Endodermal cell (in vitro differentiated cells): ENCODE data around the gene RGS17. TPM values are rescaled to one million over a fixed set of nuclear protein-coding genes. Genes with fewer than 3 reads are reported as not detected.
"Not testable (repeated sequence)": the region's sequence is repeated elsewhere in the genome, so short reads cannot be mapped to it uniquely, and the experiment has no call there.

Source experiments
- DNase-seq: peaks from one replicate; pipeline ENCODE4 v3.0.0-alpha.2; 2017
- H3K27ac ChIP-seq: 2 replicates; pipeline ENCODE4 v1.5.1; 2013; ENCODE audit warnings: mild to moderate bottlenecking, low read depth, low read length, moderate library complexity
- H3K27me3 ChIP-seq: 2 replicates; pipeline ENCODE4 v1.6.1; 2013; ENCODE audit warnings: mild to moderate bottlenecking, low read length, moderate library complexity; ENCODE audit not compliant: insufficient read depth, control insufficient read depth, poor library complexity, severe bottlenecking
- H3K36me3 ChIP-seq: 2 replicates; pipeline ENCODE4 v1.7.0; 2013; ENCODE audit warnings: mild to moderate bottlenecking, low read length, moderate library complexity; ENCODE audit not compliant: control insufficient read depth, insufficient read depth
- H3K4me1 ChIP-seq: one replicate; pipeline ENCODE4 v1.7.0; 2013; ENCODE audit warnings: low read length; ENCODE audit not compliant: control insufficient read depth, insufficient read depth
- H3K4me3 ChIP-seq: 2 replicates; pipeline ENCODE4 v1.5.1; 2013; ENCODE audit warnings: mild to moderate bottlenecking, low read length, moderate library complexity
- H3K9ac ChIP-seq: 2 replicates; pipeline ENCODE4 v1.6.1; 2013; ENCODE audit warnings: mild to moderate bottlenecking, low read length, moderate library complexity; ENCODE audit not compliant: poor library complexity, severe bottlenecking; ENCODE audit errors: extremely low read depth
- H3K9me3 ChIP-seq: 2 replicates; pipeline ENCODE4 v1.6.1; 2013; ENCODE audit warnings: mild to moderate bottlenecking, low read length, moderate library complexity; ENCODE audit not compliant: control insufficient read depth
- H3K27ac Mint-ChIP-seq: 2 replicates; pipeline ENCODE4 v1.8.0; 2020; ENCODE audit warnings: mixed read lengths
- H3K27me3 Mint-ChIP-seq: 2 replicates; pipeline ENCODE4 v1.8.0; 2021; ENCODE audit warnings: mild to moderate bottlenecking, mixed read lengths; ENCODE audit not compliant: insufficient read depth
- H3K36me3 Mint-ChIP-seq: 2 replicates; pipeline ENCODE4 v1.8.0; 2020; ENCODE audit warnings: low read depth, mixed read lengths
- H3K4me1 Mint-ChIP-seq: 2 replicates; pipeline ENCODE4 v1.8.0; 2020; ENCODE audit warnings: mixed read lengths
- H3K4me3 Mint-ChIP-seq: 2 replicates; pipeline ENCODE4 v1.8.0; 2020; ENCODE audit warnings: mild to moderate bottlenecking, moderate library complexity, mixed read lengths
- H3K9me3 Mint-ChIP-seq: 2 replicates; pipeline ENCODE4 v1.8.0; 2020; ENCODE audit warnings: mild to moderate bottlenecking, mixed read lengths
- WGBS, 2 experiments: methylation state at CpG; one replicate each; pipeline versions ENCODE4 v1.1.5 to v1.1.7; 2013; ENCODE audit warnings: missing lambda C conversion rate in 2 of 2, mixed read lengths in 1 of 2; ENCODE audit not compliant: insufficient coverage in 1 of 2, insufficient read length in 1 of 2; 5-methylcytosine and 5-hydroxymethylcytosine counted together
- total RNA-seq, 2 donors: library from RNA; stranded (reverse); fragmentation: NEBNext Ultra II Directional in 1 of 2; extraction: Animal tissue kit (Norgen Biotek cat#: 25700) in 1 of 2; gene quantifications; 2 replicates in 1 of 2; 3 replicates in 1 of 2; pipeline ENCODE4 v1.2.1, GENCODE V29; 2021
- TF ChIP-seq, protein P1 (sequence below): fragments of 200-600 bp; sonication (generic); conservative IDR thresholded peaks from 2 replicates; pipeline ENCODE4 v1.5.0; 2021; ENCODE audit warnings: antibody characterized with exemption, mild to moderate bottlenecking

The RGS17 gene
- total RNA-seq, 2 donors from 2014 or later: 1.7 to 3.2 TPM

DNA sequence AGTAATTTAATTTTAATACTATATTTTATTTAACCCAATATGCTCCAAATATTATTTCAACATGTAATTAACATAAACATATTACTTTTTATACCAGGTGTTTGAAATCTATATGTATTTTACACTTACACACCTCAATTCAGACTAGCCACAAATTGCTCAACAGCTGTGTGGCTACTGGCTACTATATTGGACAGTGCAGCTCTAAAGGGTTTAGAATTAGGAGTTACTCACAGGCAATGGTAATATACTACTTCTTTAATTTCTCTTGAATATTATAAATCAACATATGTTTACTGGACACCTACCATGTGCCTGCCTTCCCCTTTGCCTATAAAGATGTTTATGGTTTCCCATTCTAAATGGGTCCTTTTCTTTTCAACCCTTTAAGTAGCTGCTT, 130.8 kb downstream of the RGS17 start:
- Histone ChIP-seq H3K27ac (no peak overlapping the region), H3K36me3 (peaks cover 43% of the 10 kb centered on the region), H3K4me3 (peak overlapping the region; percentile 92), H3K9me3 (no peaks in the 10 kb centered on the region), H3K27me3 (no peaks in the 10 kb centered on the region), H3K9ac (no peak overlapping the region), H3K4me1 (no peaks in the 10 kb centered on the region)
- peaks cover 19% of the 10 kb centered on the region for H3K36me3 Mint-ChIP-seq
- TF ChIP-seq, protein P1, sequence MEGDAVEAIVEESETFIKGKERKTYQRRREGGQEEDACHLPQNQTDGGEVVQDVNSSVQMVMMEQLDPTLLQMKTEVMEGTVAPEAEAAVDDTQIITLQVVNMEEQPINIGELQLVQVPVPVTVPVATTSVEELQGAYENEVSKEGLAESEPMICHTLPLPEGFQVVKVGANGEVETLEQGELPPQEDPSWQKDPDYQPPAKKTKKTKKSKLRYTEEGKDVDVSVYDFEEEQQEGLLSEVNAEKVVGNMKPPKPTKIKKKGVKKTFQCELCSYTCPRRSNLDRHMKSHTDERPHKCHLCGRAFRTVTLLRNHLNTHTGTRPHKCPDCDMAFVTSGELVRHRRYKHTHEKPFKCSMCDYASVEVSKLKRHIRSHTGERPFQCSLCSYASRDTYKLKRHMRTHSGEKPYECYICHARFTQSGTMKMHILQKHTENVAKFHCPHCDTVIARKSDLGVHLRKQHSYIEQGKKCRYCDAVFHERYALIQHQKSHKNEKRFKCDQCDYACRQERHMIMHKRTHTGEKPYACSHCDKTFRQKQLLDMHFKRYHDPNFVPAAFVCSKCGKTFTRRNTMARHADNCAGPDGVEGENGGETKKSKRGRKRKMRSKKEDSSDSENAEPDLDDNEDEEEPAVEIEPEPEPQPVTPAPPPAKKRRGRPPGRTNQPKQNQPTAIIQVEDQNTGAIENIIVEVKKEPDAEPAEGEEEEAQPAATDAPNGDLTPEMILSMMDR: no peak
- H3K4me3 Mint-ChIP-seq: peak overlapping the region; percentile 95
- H3K27ac Mint-ChIP-seq: no peak overlapping the region
- DNase-seq: no peak
- H3K27me3 Mint-ChIP-seq: no peaks in the 10 kb centered on the region
- H3K4me1 Mint-ChIP-seq: peaks cover 27% of the 10 kb centered on the region
- H3K9me3 Mint-ChIP-seq: no peaks in the 10 kb centered on the region

- not testable (repeated sequence) for H3K9ac ChIP-seq, H3K4me1 ChIP-seq, H3K27me3 ChIP-seq, H3K27me3 Mint-ChIP-seq, H3K27ac Mint-ChIP-seq, H3K9me3 Mint-ChIP-seq, H3K9me3 ChIP-seq, DNase-seq, H3K27ac ChIP-seq, H3K4me3 Mint-ChIP-seq
- Mint-ChIP-seq H3K4me1 (peaks cover 27% of the 10 kb centered on the region), H3K36me3 (peaks cover 22% of the 10 kb centered on the region)
- WGBS, 2 experiments: 86 to 100% methylated on average over 1 to 2 of the region's 2 CpGs
- Histone ChIP-seq H3K4me3 (peak overlapping the region; percentile 63), H3K36me3 (peaks cover 49% of the 10 kb centered on the region)
Observed at GRCh38 chr6:152999538-152999937, 131.5 kb downstream of the RGS17 start.

DNA sequence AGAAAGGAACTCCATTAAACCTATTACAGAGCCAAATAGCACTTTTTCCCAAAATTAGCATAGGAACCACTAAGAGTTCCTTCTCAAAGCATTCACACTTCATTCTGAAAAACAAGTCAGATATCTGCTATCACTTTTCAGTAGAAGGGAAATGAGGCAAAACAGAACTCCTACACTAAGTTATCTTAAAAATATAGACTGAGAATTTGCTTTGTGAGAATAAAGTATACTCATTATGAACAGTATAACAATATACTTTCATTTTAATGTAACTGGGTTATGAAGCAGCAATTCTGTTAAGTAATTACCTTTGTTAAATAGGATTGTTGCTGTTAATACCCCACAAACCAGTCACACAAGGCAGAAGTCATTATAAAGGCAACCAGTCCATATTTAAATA, 137.2 kb downstream of the RGS17 start:
- Mint-ChIP-seq H3K9me3 (no peaks in the 10 kb centered on the region), H3K4me1 (peaks cover 7% of the 10 kb centered on the region), H3K4me3 (no peak overlapping the region), H3K27ac (no peak overlapping the region), H3K27me3 (no peaks in the 10 kb centered on the region), H3K36me3 (peaks cover 49% of the 10 kb centered on the region)
- TF ChIP-seq, protein P1: no peak
- H3K27me3 ChIP-seq: no peaks in the 10 kb centered on the region
- DNase-seq: no peak
- no peak overlapping the region for H3K4me3 ChIP-seq
- peaks cover 80% of the 10 kb centered on the region for H3K36me3 ChIP-seq
- no peak overlapping the region for H3K27ac ChIP-seq
- no peak overlapping the region for H3K9ac ChIP-seq
- H3K4me1 ChIP-seq: no peaks in the 10 kb centered on the region
- H3K9me3 ChIP-seq: no peaks in the 10 kb centered on the region

- Histone ChIP-seq H3K36me3 (peaks cover 78% of the 10 kb centered on the region), H3K9ac (no peak overlapping the region), H3K4me1 (no peaks in the 10 kb centered on the region), H3K4me3 (no peak overlapping the region), H3K9me3 (no peaks in the 10 kb centered on the region), H3K27me3 (no peaks in the 10 kb centered on the region), H3K27ac (no peak overlapping the region)
- H3K9me3 Mint-ChIP-seq: no peaks in the 10 kb centered on the region
- H3K36me3 Mint-ChIP-seq: peaks cover 49% of the 10 kb centered on the region
- DNase-seq: no peak
- H3K4me3 Mint-ChIP-seq: no peak overlapping the region
- TF ChIP-seq, protein P1: peak; percentile 60
- H3K4me1 Mint-ChIP-seq: peaks cover 7% of the 10 kb centered on the region
- H3K27me3 Mint-ChIP-seq: no peaks in the 10 kb centered on the region
- no peak overlapping the region for H3K27ac Mint-ChIP-seq
Observed at GRCh38 chr6:152993431-152993830, 137.7 kb downstream of the RGS17 start.
